GM12872 (cell line): ENCODE results near the gene HPS1.

Source experiments
- TF ChIP-seq, protein P1 (sequence below): IDR thresholded peaks from 3 replicates; pipeline ENCODE4 v1.5.1; 2011; ENCODE audit warnings: low read depth, mild to moderate bottlenecking, low read length, moderate library complexity; ENCODE audit not compliant: insufficient read depth

HPS1 gene

DNA sequence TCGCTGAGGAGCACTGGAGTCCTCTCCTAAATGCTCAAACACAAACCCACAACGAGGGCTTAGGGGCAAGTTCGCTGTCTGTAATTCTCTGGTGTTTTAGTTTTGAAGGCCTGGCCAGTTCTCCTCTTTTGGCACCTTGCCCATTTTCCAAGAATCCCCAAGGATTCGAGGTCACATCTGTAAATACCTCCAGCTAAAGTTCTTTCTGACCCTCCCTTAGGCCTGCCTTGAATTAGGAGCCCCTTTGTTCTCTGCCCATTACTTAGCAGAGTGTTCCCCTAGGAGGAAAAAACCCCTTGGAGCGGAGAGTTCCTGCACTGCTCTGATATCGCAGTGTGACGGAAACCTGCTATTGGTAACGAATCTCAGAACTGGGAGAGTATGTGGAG lies 31.0 kb downstream of the HPS1 start:
- TF ChIP-seq, protein P1, sequence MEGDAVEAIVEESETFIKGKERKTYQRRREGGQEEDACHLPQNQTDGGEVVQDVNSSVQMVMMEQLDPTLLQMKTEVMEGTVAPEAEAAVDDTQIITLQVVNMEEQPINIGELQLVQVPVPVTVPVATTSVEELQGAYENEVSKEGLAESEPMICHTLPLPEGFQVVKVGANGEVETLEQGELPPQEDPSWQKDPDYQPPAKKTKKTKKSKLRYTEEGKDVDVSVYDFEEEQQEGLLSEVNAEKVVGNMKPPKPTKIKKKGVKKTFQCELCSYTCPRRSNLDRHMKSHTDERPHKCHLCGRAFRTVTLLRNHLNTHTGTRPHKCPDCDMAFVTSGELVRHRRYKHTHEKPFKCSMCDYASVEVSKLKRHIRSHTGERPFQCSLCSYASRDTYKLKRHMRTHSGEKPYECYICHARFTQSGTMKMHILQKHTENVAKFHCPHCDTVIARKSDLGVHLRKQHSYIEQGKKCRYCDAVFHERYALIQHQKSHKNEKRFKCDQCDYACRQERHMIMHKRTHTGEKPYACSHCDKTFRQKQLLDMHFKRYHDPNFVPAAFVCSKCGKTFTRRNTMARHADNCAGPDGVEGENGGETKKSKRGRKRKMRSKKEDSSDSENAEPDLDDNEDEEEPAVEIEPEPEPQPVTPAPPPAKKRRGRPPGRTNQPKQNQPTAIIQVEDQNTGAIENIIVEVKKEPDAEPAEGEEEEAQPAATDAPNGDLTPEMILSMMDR: no peak

- TF ChIP-seq, protein P1: no peak
Measured at GRCh38 chr10:98414932-98415730, 31.6 kb downstream of the HPS1 start, which contains the start of gene PYROXD2. TSS of gene PYROXD2 (minus strand) at chr10:98415182. CDS start at chr10:98415135, 47 bp downstream.

DNA sequence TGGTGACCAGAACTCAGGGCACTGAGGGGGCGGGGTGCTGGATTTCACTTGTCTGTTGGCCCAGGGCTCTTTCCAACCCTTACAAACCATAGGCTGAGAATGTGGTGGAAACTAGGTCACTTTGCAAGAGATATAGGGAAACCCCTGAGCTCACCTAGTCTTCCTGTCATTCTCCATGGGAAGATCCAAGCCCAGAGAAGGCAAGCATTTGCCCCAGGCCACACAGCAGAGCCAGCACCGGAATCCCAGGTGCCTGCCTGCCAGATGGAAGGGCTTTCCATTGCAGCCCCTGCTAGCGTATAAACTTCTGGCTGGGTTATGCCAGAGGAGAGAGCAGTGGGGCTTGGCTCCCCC lies 32.2 kb downstream of the HPS1 start:
- TF ChIP-seq, protein P1: no peak

GRCh38 chr10:98411768-98412167 lies 35.0 kb downstream of the HPS1 start:
- TF ChIP-seq, protein P1: no peak

GRCh38 chr10:98411166-98411565 lies 35.6 kb downstream of the HPS1 start:
- TF ChIP-seq, protein P1: no peak

- TF ChIP-seq, protein P1: no peak
Measured at GRCh38 chr10:98410759-98411158, 36.0 kb downstream of the HPS1 start.

- TF ChIP-seq, protein P1: no peak
Measured at GRCh38 chr10:98410135-98410743, 36.5 kb downstream of the HPS1 start.
